ENCODE measurements around the gene LIMCH1. TPM values are rescaled to one million over a fixed set of nuclear protein-coding genes. Genes with fewer than 3 reads are reported as not detected.

LIMCH1 gene
- total and polyA plus RNA-seq, 2 of the 8 experiments (the other 6 are each of a cell fraction or from before 2014, with no cell fraction given) = 2.7 to 3.0 TPM

DNA sequence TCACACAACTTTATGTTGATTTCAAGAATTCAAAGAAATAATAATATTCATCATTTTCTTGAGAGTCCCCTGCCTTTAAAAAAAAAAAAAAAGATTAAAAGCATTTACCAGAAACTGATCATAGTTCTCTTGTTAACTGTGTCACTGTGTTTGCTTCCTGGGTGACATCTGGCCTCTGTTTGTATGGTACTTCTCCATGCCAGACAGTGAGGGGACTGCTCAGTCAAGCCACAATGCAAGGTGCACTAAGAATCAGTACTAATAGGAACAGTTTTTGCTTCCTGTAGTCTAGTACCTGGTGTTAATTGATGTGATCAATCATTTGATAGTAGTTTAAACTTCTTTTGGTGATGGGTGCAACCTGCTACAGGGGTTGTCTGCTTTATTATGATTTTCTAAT, 133.0 kb downstream of the LIMCH1 start:
- H3K36me3 ChIP-seq (ENCODE audit: control insufficient read depth in 2 of 4, insufficient read depth in 4 of 4, low read length in 3 of 4) = no peaks in the 10 kb centered on the region; a peak in 2 of 8 replicates
- H3K14ac ChIP-seq (ENCODE audit: insufficient read length) = no peak overlapping the region
- H3K18ac ChIP-seq (ENCODE audit: extremely low read depth, low read length) = no peak overlapping the region
- POLR2A ChIA-PET (ENCODE audit: partially characterized antibody) = interaction anchor here (0.8 kb wide), 1 partner anchor 413 kb away, joined by 5 read pairs; no protein-coding TSS in a partner anchor
- H3K4me1 ChIP-seq (replicated peaks in 1 of 4; ENCODE audit: control insufficient read depth in 3 of 4, insufficient read depth in 4 of 4, low read length in 3 of 4) = no peaks in the 10 kb centered on the region
- no peaks in the 10 kb centered on the region for H3K79me2 ChIP-seq (ENCODE audit: control insufficient read depth in 1 of 2, insufficient read depth in 2 of 2, low read length in 2 of 2)
- H3K23ac ChIP-seq (ENCODE audit: insufficient read length) = no peak overlapping the region
- H2BK120ac ChIP-seq (replicated peaks; ENCODE audit: low read depth, low read length) = no peak overlapping the region
- H4K20me1 ChIP-seq (replicated peaks in 1 of 2; ENCODE audit: control insufficient read depth in 1 of 2, insufficient read depth in 2 of 2, low read length in 2 of 2) = no peaks in the 10 kb centered on the region
- FAIRE-seq (no peak), DNase-seq (ENCODE audit: low read depth in 1 of 2, low spot score in 2 of 2) (no peak)
- no peak overlapping the region for H2AFZ ChIP-seq (ENCODE audit: low read length)
- no peak overlapping the region for H3K4me2 ChIP-seq (ENCODE audit: insufficient read depth in 1 of 2, low read depth in 2 of 2, low read length in 2 of 2)
- TF ChIP-seq RXRA (IDR thresholded peaks at IDR 0.05; ENCODE audit: insufficient read depth, low read depth, low read length) (no peak), POLR2A (IDR thresholded peaks at IDR 0.05; ENCODE audit: control extremely low read depth in 1 of 2, low read depth in 2 of 2, low read length in 2 of 2) (no peak), NANOG (IDR thresholded peaks at IDR 0.05; ENCODE audit: insufficient read depth, low read depth, low read length, poor library complexity, severe bottlenecking) (no peak), POLR2AphosphoS5 (IDR thresholded peaks at IDR 0.05; ENCODE audit: low read depth, low read length) (no peak), HDAC6 (IDR thresholded peaks at IDR 0.05; ENCODE audit: low read depth, low read length) (no peak), ATF3 (IDR thresholded peaks at IDR 0.05; ENCODE audit: insufficient read depth, low read depth, low read length) (no peak), YY1 (IDR thresholded peaks at IDR 0.05; ENCODE audit: low read depth, low read length) (no peak), ASH2L (IDR thresholded peaks at IDR 0.05; ENCODE audit: low read length) (no peak), RAD21 (IDR thresholded peaks at IDR 0.05 in 1 of 2, conservative IDR thresholded peaks at IDR 0.05 in 1 of 2; ENCODE audit: low read depth in 2 of 2, low read length in 2 of 2) (no peak), TCF12 (IDR thresholded peaks at IDR 0.05; ENCODE audit: low read depth, low read length) (no peak), CBX8 (IDR thresholded peaks at IDR 0.05; ENCODE audit: borderline replicate concordance, low read depth, low read length) (no peak), EZH2 (IDR thresholded peaks at IDR 0.05; ENCODE audit: low read depth, low read length, severe bottlenecking) (no peak)
- no peak overlapping the region for H3K56ac ChIP-seq (replicated peaks; ENCODE audit: insufficient read length, low read depth, low read length)
- H4K5ac ChIP-seq (ENCODE audit: insufficient read length, low read depth, low read length) = no peak overlapping the region
- H3K27ac ChIP-seq (ENCODE audit: low read depth, low read length) = no peak overlapping the region
- H2BK20ac ChIP-seq (ENCODE audit: low read length) = no peak overlapping the region
- no peak overlapping the region for H2BK12ac ChIP-seq (ENCODE audit: low read depth, low read length)
- no peak overlapping the region for H4K91ac ChIP-seq (replicated peaks; ENCODE audit: insufficient read length, low read length)
- H3K9ac ChIP-seq (replicated peaks in 1 of 4; ENCODE audit: extremely low read depth in 1 of 4, low read depth in 3 of 4, low read length in 3 of 4) = no peak overlapping the region
- H3K79me1 ChIP-seq (ENCODE audit: low read depth, low read length) = no peaks in the 10 kb centered on the region
- no peaks in the 10 kb centered on the region for H3K23me2 ChIP-seq (ENCODE audit: low read depth, low read length)
- no peaks in the 10 kb centered on the region for H3K9me3 ChIP-seq (ENCODE audit: insufficient read depth in 2 of 2, low read depth in 1 of 2, low read length in 1 of 2)
- H3K4me3 ChIP-seq (ENCODE audit: extremely low read depth in 1 of 4, insufficient read depth in 2 of 4, low read depth in 3 of 4, low read length in 4 of 4) = no peak overlapping the region
- H2BK5ac ChIP-seq (ENCODE audit: low read depth, low read length) = no peak overlapping the region
- no peak overlapping the region for H2BK15ac ChIP-seq (ENCODE audit: low read length)
- H3K4ac ChIP-seq (replicated peaks; ENCODE audit: insufficient read length, low read depth, low read length) = no peak overlapping the region
- CTCF ChIA-PET (ENCODE audit: partially characterized antibody) = interaction anchor here (1.5 kb wide), 1 partner anchor 9 kb away, joined by 4 read pairs; no protein-coding TSS in a partner anchor
- no peak overlapping the region for H4K8ac ChIP-seq (ENCODE audit: extremely low read depth, insufficient read depth, low read length)
- H2AK5ac ChIP-seq (ENCODE audit: low read depth, low read length) = no peak overlapping the region
- H3K27me3 ChIP-seq (replicated peaks in 1 of 4; ENCODE audit: control insufficient read depth in 3 of 4, extremely low read depth in 1 of 4, insufficient read depth in 3 of 4, low read length in 3 of 4) = no peaks in the 10 kb centered on the region
